AG04450 (cell line): ENCODE data around the gene TMEM184A. TPM values are rescaled to one million over a fixed set of nuclear protein-coding genes. Genes with fewer than 3 reads are reported as not detected.

Experiments
- CTCF ChIA-PET: fragments of 300-600, 350-600 bp; formaldehyde crosslinking; extraction: SDS; loops from one replicate; lab custom pipeline; 2022; ENCODE audit warnings: antibody characterized with exemption, inconsistent platforms; lab: Charles Lee
- POLR2A ChIA-PET: fragments of 350-600 bp; formaldehyde crosslinking; extraction: SDS; loops from one replicate; lab custom pipeline; 2021; ENCODE audit warnings: antibody characterized with exemption, inconsistent platforms; lab: Yijun Ruan, JAX
- DNase-seq: peaks from one replicate; pipeline ENCODE4 v3.0.0-alpha.2; 2011; ENCODE audit warnings: low read depth, low spot score
- H3K27ac ChIP-seq: one replicate; pipeline ENCODE4 v1.5.1; 2012; ENCODE audit warnings: low read depth, low read length, control low read depth
- H3K27me3 ChIP-seq: one replicate; pipeline ENCODE4 v1.6.0; 2012; ENCODE audit warnings: low read length; ENCODE audit not compliant: control insufficient read depth, insufficient read depth
- H3K4me3 ChIP-seq: 2 replicates; pipeline ENCODE4 v1.5.1; 2011; ENCODE audit warnings: mild to moderate bottlenecking, low read depth, low read length, control low read depth
- H3K9me3 ChIP-seq: 2 replicates; pipeline ENCODE4 v1.5.1; 2012; ENCODE audit warnings: low read length; ENCODE audit not compliant: control insufficient read depth, insufficient read depth
- CTCF ChIP-seq: IDR thresholded peaks from 2 replicates; pipeline ENCODE4 v1.5.1; 2011; ENCODE audit warnings: low read depth, low read length, control low read depth, inconsistent platforms
- polyA plus RNA-seq: library from polyadenylated mRNA; depleted of rRNA; stranded (reverse); fragments of >200 nt; gene quantifications from 2 replicates; pipeline ENCODE4 v1.2.3, GENCODE V29; 2011

The TMEM184A gene
- polyA plus RNA-seq, 1 experiment = 0.56 TPM

DNA sequence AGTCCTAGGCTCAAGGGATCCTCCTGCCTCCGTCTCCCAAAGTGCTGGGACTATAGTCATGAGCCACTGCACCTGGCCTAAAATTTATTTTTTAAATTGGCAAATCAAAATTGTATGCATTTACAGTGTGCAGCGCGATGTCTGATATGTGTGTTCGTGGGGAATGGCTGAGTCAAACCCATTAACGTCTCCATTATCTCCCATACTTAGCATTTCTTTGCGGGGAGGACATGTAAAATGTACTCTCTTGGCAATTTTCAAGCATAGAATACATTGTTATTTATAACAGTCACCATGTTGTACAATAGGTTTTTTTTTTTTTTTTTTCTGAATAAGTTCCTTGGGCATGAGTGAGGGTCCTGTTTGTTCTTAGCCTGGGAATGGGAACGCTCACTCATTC is 3.8 kb downstream of the TMEM184A start:
- Histone ChIP-seq H3K9me3 (no peaks in the 10 kb centered on the region; the same call in 1 of the 2 replicates), H3K27ac (no peak overlapping the region), H3K27me3 (no peaks in the 10 kb centered on the region), H3K4me3 (no peak overlapping the region)
- ChIA-PET CTCF (no interaction called here), POLR2A (no interaction called here)
- no peak for DNase-seq
- no peak for TF ChIP-seq CTCF

DNA sequence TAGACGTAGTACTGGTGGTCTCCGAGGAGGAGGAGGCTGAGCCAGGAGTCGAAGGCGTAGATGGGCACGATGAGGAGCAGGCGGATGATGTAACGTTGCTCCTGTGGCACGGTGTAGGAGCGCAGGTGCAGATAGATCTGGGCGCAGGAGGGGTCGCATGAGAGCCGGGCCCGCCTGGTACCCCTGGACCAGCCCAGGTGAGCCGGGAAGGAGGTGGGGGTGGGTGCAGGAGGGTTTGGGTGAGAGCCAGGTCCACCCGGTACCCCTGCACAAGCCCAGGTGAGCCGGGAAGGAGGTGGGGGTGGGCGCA is 5.2 kb downstream of the TMEM184A start:
- no peaks in the 10 kb centered on the region for H3K27me3 ChIP-seq
- H3K4me3 ChIP-seq = no peak overlapping the region
- no peak for DNase-seq
- no peaks in the 10 kb centered on the region; the same call in 1 of the 2 replicates for H3K9me3 ChIP-seq
- no peak overlapping the region for H3K27ac ChIP-seq
- ChIA-PET CTCF (no interaction called here), POLR2A (no interaction called here)
- TF ChIP-seq CTCF = no peak

GRCh38 chr7:1550005-1550845 is 5.8 kb downstream of the TMEM184A start:
- Histone ChIP-seq H3K27me3 (no peaks in the 10 kb centered on the region), H3K27ac (no peak overlapping the region), H3K4me3 (no peak overlapping the region), H3K9me3 (no peaks in the 10 kb centered on the region; the same call in 1 of the 2 replicates)
- POLR2A ChIA-PET = no interaction called here
- CTCF ChIA-PET = no interaction called here
- no peak for DNase-seq
- no peak for TF ChIP-seq CTCF

GRCh38 chr7:1549357-1550004 is 6.5 kb downstream of the TMEM184A start:
- POLR2A ChIA-PET = no interaction called here
- Histone ChIP-seq H3K27ac (no peak overlapping the region), H3K27me3 (no peaks in the 10 kb centered on the region), H3K4me3 (no peak overlapping the region), H3K9me3 (no peaks in the 10 kb centered on the region; the same call in 1 of the 2 replicates)
- DNase-seq = no peak
- no peak for TF ChIP-seq CTCF
- CTCF ChIA-PET = no interaction called here

- ChIA-PET POLR2A (interaction anchor here (0.6 to 1.0 kb wide), 2 partner anchors 10 to 12 kb away, joined by 3 read pairs; no protein-coding TSS in a partner anchor), CTCF (no interaction called here)
- Histone ChIP-seq H3K27me3 (no peaks in the 10 kb centered on the region), H3K4me3 (no peak overlapping the region), H3K27ac (no peak overlapping the region), H3K9me3 (no peaks in the 10 kb centered on the region; the same call in 1 of the 2 replicates)
- no peak for DNase-seq
- TF ChIP-seq CTCF = no peak
Measured at GRCh38 chr7:1548944-1549343, 7.1 kb downstream of the TMEM184A start.
